KMS-11 (cell line): Measurements from ENCODE around the gene SMYD2.

ENCODE experiments used
- H2AFZ ChIP-seq: fragments of 200-600 bp; sonication (generic); 2 replicates; pipeline ENCODE4 v1.6.1; 2016; ENCODE audit warnings: antibody characterized with exemption, mixed run types, low read depth
- H3K27ac ChIP-seq: fragments of 200-600 bp; sonication (generic); 2 replicates; pipeline ENCODE4 v1.6.1; 2016; ENCODE audit warnings: mild to moderate bottlenecking, mixed run types
- H3K27me3 ChIP-seq: fragments of 200-600 bp; sonication (generic); 2 replicates; pipeline ENCODE4 v1.6.1; 2017; ENCODE audit warnings: mild to moderate bottlenecking, low read depth, mixed run types, moderate library complexity; ENCODE audit not compliant: insufficient read depth
- H3K36me3 ChIP-seq: fragments of 200-600 bp; sonication (generic); 2 replicates; pipeline ENCODE4 v1.6.1; 2017; ENCODE audit warnings: mild to moderate bottlenecking, mixed run types; ENCODE audit not compliant: insufficient read depth
- H3K4me1 ChIP-seq: fragments of 200-600 bp; sonication (generic); 2 replicates; pipeline ENCODE4 v1.6.1; 2016; ENCODE audit warnings: mild to moderate bottlenecking, low read depth, mixed run types; ENCODE audit not compliant: poor library complexity, severe bottlenecking
- H3K4me2 ChIP-seq: fragments of 200-600 bp; sonication (generic); 2 replicates; pipeline ENCODE4 v1.7.0; 2016; ENCODE audit warnings: mild to moderate bottlenecking, mixed run types
- H3K4me3 ChIP-seq: fragments of 200-600 bp; sonication (generic); IDR thresholded peaks from 2 replicates; pipeline ENCODE4 v1.6.1; 2017; ENCODE audit warnings: low read depth, low read length, mixed read lengths; ENCODE audit not compliant: insufficient read depth
- H3K79me2 ChIP-seq: fragments of 200-600 bp; sonication (generic); 2 replicates; pipeline ENCODE4 v1.6.1; 2016; ENCODE audit warnings: low read depth, mixed run types; ENCODE audit not compliant: insufficient read depth
- H3K9ac ChIP-seq: fragments of 200-600 bp; sonication (generic); 2 replicates; pipeline ENCODE4 v1.6.1; 2016; ENCODE audit warnings: mild to moderate bottlenecking, mixed run types
- H4K20me1 ChIP-seq: fragments of 200-600 bp; sonication (generic); 2 replicates; pipeline ENCODE4 v1.6.1; 2016; ENCODE audit warnings: mild to moderate bottlenecking, mixed run types; ENCODE audit not compliant: insufficient read depth
- CTCF ChIP-seq: fragments of 200-600 bp; sonication (generic); conservative IDR thresholded peaks from 2 replicates; pipeline ENCODE4 v1.6.1; 2017; ENCODE audit warnings: low read depth, mild to moderate bottlenecking, antibody characterized with exemption, low read length, moderate library complexity, mixed read lengths

Gene SMYD2

GRCh38 chr1:214361636-214362035 is 80.7 kb downstream of the SMYD2 start:
- Histone ChIP-seq H3K79me2 (no peaks in the 10 kb centered on the region), H2AFZ (no peak overlapping the region), H3K27ac (no peak overlapping the region), H3K4me3 (no peak overlapping the region), H3K9ac (no peak overlapping the region), H3K36me3 (no peaks in the 10 kb centered on the region), H4K20me1 (no peaks in the 10 kb centered on the region), H3K27me3 (no peaks in the 10 kb centered on the region), H3K4me1 (no peaks in the 10 kb centered on the region), H3K4me2 (no peak overlapping the region)
- TF ChIP-seq CTCF: no peak

GRCh38 chr1:214362188-214362882 is 81.4 kb downstream of the SMYD2 start:
- TF ChIP-seq CTCF: no peak
- H4K20me1 ChIP-seq: no peaks in the 10 kb centered on the region
- H3K27me3 ChIP-seq: no peaks in the 10 kb centered on the region
- no peaks in the 10 kb centered on the region for H3K79me2 ChIP-seq
- no peak overlapping the region for H3K27ac ChIP-seq
- H3K4me3 ChIP-seq: no peak overlapping the region
- no peak overlapping the region for H3K4me2 ChIP-seq
- H3K36me3 ChIP-seq: no peaks in the 10 kb centered on the region
- no peak overlapping the region for H2AFZ ChIP-seq
- no peaks in the 10 kb centered on the region for H3K4me1 ChIP-seq
- no peak overlapping the region for H3K9ac ChIP-seq

GRCh38 chr1:214363386-214363785 is 82.4 kb downstream of the SMYD2 start:
- no peaks in the 10 kb centered on the region for H4K20me1 ChIP-seq
- no peak for TF ChIP-seq CTCF

GRCh38 chr1:214364386-214364785 is 83.4 kb downstream of the SMYD2 start:
- TF ChIP-seq CTCF: no peak
- Histone ChIP-seq H2AFZ (no peak overlapping the region), H3K27me3 (no peaks in the 10 kb centered on the region), H3K27ac (no peak overlapping the region), H3K9ac (no peak overlapping the region), H3K4me3 (no peak overlapping the region), H3K79me2 (no peaks in the 10 kb centered on the region), H4K20me1 (no peaks in the 10 kb centered on the region), H3K4me1 (no peaks in the 10 kb centered on the region), H3K36me3 (no peaks in the 10 kb centered on the region), H3K4me2 (no peak overlapping the region)

More at GRCh38 chr1:214363386-214363785, 82.4 kb downstream of the SMYD2 start:
- Histone ChIP-seq H3K27me3 (no peaks in the 10 kb centered on the region), H3K79me2 (no peaks in the 10 kb centered on the region), H3K36me3 (no peaks in the 10 kb centered on the region), H2AFZ (no peak overlapping the region), H3K4me2 (no peak overlapping the region), H3K9ac (no peak overlapping the region), H3K4me3 (no peak overlapping the region), H3K4me1 (no peaks in the 10 kb centered on the region), H3K27ac (no peak overlapping the region)
